ENCODE results near the gene COQ3.

DNA sequence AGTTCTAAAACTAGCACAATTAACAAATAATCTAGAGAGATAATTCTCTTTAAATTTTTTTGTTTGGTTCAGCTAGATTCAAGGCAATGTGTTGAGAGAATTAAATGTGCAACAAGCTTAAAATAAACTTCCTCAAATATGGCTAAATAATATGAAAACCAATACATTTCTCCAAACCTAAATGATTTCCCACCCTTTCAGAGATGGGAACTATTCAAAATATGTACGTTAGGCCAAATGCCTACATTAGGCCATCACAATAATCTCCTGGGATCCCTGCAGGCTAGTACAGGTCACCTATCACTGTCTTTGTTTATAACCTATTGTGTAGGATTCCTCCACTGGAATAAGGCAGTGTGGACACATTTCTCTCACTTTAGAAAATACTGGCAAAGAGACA is 46.2 kb downstream of the COQ3 start:
- TF ChIP-seq CTCF (IDR thresholded peaks at IDR 0.05; ENCODE audit: low read depth, low read length) (no peak), EZH2phosphoT487 (IDR thresholded peaks at IDR 0.05; ENCODE audit: low read depth) (no peak)
